A673 (cell line): ENCODE results near the gene PHIP. TPM values are rescaled to one million over a fixed set of nuclear protein-coding genes. Genes with fewer than 3 reads are reported as not detected.

Experiments used
- BruUV-seq: library from RNA; stranded (reverse); fragments of 400-500 nt; replicated peaks from 2 replicates; lab custom pipeline; 2021; lab: Mats Ljungman, UMichigan
- CTCF ChIA-PET: fragments of 300-600 bp; sonication (Branson Sonifier 250); formaldehyde crosslinking; loops from one replicate; lab custom pipeline; 2022; ENCODE audit warnings: antibody characterized with exemption; lab: Charles Lee
- POLR2A ChIA-PET: fragments of 300-600 bp; sonication (Branson Sonifier 250); formaldehyde crosslinking; loops from one replicate; lab custom pipeline; 2022; ENCODE audit warnings: antibody characterized with exemption; ENCODE audit not compliant: low non-redundant PET; lab: Charles Lee
- DNase-seq: peaks from one replicate; pipeline ENCODE4 v3.0.0-alpha.2; 2015; ENCODE audit warnings: low spot score
- H3K27ac ChIP-seq: fragments of 200-600 bp; sonication (generic); 2 replicates; pipeline ENCODE4 v1.5.1; 2016; ENCODE audit warnings: mixed run types, low read depth, mild to moderate bottlenecking, mixed read lengths, antibody characterized with exemption, low read length; ENCODE audit not compliant: poor library complexity, severe bottlenecking
- H3K27me3 ChIP-seq: fragments of 200-600 bp; sonication (generic); replicated peaks from 2 replicates; pipeline ENCODE4 v1.6.1; 2017; ENCODE audit warnings: mixed run types, low read depth, mild to moderate bottlenecking, mixed read lengths, antibody characterized with exemption, low read length; ENCODE audit not compliant: insufficient read depth, poor library complexity
- H3K36me3 ChIP-seq: fragments of 200-600 bp; sonication (generic); 2 replicates; pipeline ENCODE4 v1.6.1; 2016; ENCODE audit warnings: mixed run types, mild to moderate bottlenecking, mixed read lengths, antibody characterized with exemption, low read length; ENCODE audit not compliant: insufficient read depth, poor library complexity, severe bottlenecking
- H3K4me1 ChIP-seq: fragments of 200-600 bp; sonication (generic); 2 replicates; pipeline ENCODE4 v1.6.1; 2017; ENCODE audit warnings: mixed run types, mild to moderate bottlenecking, mixed read lengths, antibody characterized with exemption, low read length; ENCODE audit not compliant: insufficient read depth, poor library complexity, severe bottlenecking
- H3K4me3 ChIP-seq: fragments of 200-600 bp; sonication (generic); 2 replicates; pipeline ENCODE4 v1.5.1; 2016; ENCODE audit warnings: low read depth, mixed run types, mild to moderate bottlenecking, mixed read lengths, low read length; ENCODE audit not compliant: poor library complexity, severe bottlenecking
- H3K9me3 ChIP-seq: fragments of 200-600 bp; sonication (generic); 2 replicates; pipeline ENCODE4 v1.6.1; 2016; ENCODE audit warnings: mixed run types, low read depth, mild to moderate bottlenecking, mixed read lengths, antibody characterized with exemption, low read length; ENCODE audit not compliant: poor library complexity, severe bottlenecking
- EZH2 ChIP-seq: fragments of 200-600 bp; sonication (generic); IDR thresholded peaks from 2 replicates; pipeline ENCODE4 v1.6.1; 2017; ENCODE audit warnings: borderline replicate concordance, low read depth, mild to moderate bottlenecking, mixed read lengths, antibody characterized with exemption, low read length; ENCODE audit not compliant: poor library complexity, severe bottlenecking
- intact Hi-C: fragments of 100-400 bp; cut with micrococcal nuclease; formaldehyde crosslinking; loops from one replicate; pipeline ENCODE4 v1.10.0; 2022; ENCODE audit not compliant: unreplicated experiment
- total RNA-seq: library from RNA; stranded (reverse); gene quantifications from 2 replicates; pipeline ENCODE4 v1.2.3, GENCODE V29; 2021
- TF ChIP-seq, protein P1 (sequence below): fragments of 300-800, 200-600 bp; sonication (generic); conservative IDR thresholded peaks from 2 replicates; pipeline ENCODE4 v1.5.1; 2017; ENCODE audit warnings: low read depth, mild to moderate bottlenecking, antibody characterized with exemption, low read length, moderate library complexity, mixed read lengths

The PHIP gene
- total RNA-seq, 1 experiment from 2014 or later = 42.5 TPM

DNA sequence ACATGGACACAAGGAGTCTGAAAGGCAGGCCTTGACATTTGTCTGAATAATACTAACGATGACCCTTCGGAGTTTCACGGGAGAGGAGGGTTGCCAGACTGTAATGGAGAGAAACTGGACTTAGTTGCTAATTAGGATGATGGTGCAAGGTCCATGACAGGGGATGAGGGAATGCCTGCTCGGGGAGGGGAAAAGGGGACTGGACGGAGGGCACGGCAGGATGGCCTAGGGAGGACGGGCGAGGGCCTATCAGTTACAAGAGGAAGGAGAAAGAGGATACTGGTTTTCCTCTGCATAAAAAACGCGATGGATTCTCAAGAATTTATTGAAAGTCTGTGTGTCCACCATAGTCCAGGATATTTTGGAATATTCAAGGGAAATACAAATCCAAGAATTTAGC, 168.0 kb downstream of the PHIP start:
- no peak for DNase-seq
- no peaks in the 10 kb centered on the region for H3K27me3 ChIP-seq
- no peak overlapping the region for H3K4me3 ChIP-seq
- POLR2A ChIA-PET = no interaction called here
- CTCF ChIA-PET = no interaction called here
- H3K36me3 ChIP-seq = no peaks in the 10 kb centered on the region
- H3K9me3 ChIP-seq = no peaks in the 10 kb centered on the region
- intact Hi-C loops = no loop called here
- H3K4me1 ChIP-seq = no peaks in the 10 kb centered on the region
- BruUV-seq = no TSS peak
- TF ChIP-seq EZH2 = no peak
- TF ChIP-seq, protein P1, sequence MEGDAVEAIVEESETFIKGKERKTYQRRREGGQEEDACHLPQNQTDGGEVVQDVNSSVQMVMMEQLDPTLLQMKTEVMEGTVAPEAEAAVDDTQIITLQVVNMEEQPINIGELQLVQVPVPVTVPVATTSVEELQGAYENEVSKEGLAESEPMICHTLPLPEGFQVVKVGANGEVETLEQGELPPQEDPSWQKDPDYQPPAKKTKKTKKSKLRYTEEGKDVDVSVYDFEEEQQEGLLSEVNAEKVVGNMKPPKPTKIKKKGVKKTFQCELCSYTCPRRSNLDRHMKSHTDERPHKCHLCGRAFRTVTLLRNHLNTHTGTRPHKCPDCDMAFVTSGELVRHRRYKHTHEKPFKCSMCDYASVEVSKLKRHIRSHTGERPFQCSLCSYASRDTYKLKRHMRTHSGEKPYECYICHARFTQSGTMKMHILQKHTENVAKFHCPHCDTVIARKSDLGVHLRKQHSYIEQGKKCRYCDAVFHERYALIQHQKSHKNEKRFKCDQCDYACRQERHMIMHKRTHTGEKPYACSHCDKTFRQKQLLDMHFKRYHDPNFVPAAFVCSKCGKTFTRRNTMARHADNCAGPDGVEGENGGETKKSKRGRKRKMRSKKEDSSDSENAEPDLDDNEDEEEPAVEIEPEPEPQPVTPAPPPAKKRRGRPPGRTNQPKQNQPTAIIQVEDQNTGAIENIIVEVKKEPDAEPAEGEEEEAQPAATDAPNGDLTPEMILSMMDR = no peak
- H3K27ac ChIP-seq = no peak overlapping the region

DNA sequence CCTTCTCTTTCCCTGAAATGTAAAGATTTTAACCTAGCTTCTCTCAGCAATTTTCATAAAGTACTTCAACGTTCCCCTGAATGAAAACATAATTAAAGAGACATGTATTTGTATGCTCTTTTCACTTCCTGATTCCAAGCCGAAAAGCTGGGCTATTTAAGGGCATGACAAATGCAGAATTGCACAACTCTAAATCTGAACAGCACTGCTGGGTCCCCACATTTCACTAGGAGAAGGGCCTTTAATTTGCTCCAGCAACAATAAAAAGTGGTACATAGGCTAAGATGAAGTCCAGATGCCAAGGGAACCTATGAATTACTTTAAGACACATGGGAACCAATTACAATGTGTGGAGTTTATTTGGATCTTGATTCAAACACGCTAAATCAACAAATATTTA, 168.7 kb downstream of the PHIP start:
- ChIA-PET CTCF (no interaction called here), POLR2A (no interaction called here)
- intact Hi-C loops = no loop called here
- H3K27me3 ChIP-seq = no peaks in the 10 kb centered on the region
- BruUV-seq = no TSS peak
- no peaks in the 10 kb centered on the region for H3K4me1 ChIP-seq
- no peak overlapping the region for H3K4me3 ChIP-seq
- no peaks in the 10 kb centered on the region for H3K36me3 ChIP-seq
- H3K27ac ChIP-seq = no peak overlapping the region
- DNase-seq = peak; percentile 11
- no peaks in the 10 kb centered on the region for H3K9me3 ChIP-seq
- TF ChIP-seq, protein P1 = no peak
- TF ChIP-seq EZH2 = no peak

DNA sequence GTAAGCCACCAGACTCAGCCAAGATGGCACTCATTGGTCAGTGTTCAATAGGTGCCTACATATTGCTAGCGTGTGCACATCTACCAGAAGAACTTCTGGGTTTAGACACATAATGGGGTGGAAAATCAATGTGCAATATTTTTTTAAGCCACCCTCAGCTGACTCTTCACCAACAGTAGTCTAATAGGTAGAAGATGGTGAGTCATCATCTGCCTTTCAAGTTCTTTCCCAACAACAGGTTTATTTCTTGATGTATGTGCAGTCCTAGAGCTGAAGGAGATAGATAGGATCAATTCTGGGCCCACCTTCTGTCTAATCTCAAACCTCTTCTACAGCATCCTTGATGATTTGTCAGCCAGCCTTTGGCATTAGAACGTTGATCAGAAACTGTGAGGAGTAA, 169.4 kb downstream of the PHIP start:
- no TSS peak for BruUV-seq
- Histone ChIP-seq H3K27me3 (no peaks in the 10 kb centered on the region), H3K9me3 (no peaks in the 10 kb centered on the region), H3K4me1 (no peaks in the 10 kb centered on the region), H3K36me3 (no peaks in the 10 kb centered on the region), H3K4me3 (no peak overlapping the region), H3K27ac (no peak overlapping the region)
- POLR2A ChIA-PET = no interaction called here
- no peak for DNase-seq
- intact Hi-C loops = no loop called here
- TF ChIP-seq EZH2 = no peak
- TF ChIP-seq, protein P1 = no peak
- CTCF ChIA-PET = no interaction called here
